Thyroid gland (tissue), 4 donors: ENCODE results near the gene CDON. TPM values are rescaled to one million over a fixed set of nuclear protein-coding genes. Genes with fewer than 3 reads are reported as not detected.
A peak's percentile ranks its signal among the peaks of the same experiment; 100 is the strongest.

Source experiments
- DNase-seq, 2 donors: peaks; one replicate each; pipeline ENCODE4 v3.0.0-alpha.2; 2019
- H3K27ac ChIP-seq, 3 donors: fragments of 200-600 bp; sonication (generic); 1 replicate in 2 of 3; 2 replicates in 1 of 3; pipeline ENCODE4 v1.5.1; 2016 to 2019; ENCODE audit warnings: mild to moderate bottlenecking in 1 of 3, moderate library complexity in 1 of 3
- H3K27me3 ChIP-seq: fragments of 200-600 bp; sonication (generic); one replicate; pipeline ENCODE4 v1.5.1; 2019
- H3K36me3 ChIP-seq, 2 donors: fragments of 200-600 bp; sonication (generic); one replicate each; pipeline ENCODE4 v1.5.1; 2016 to 2019
- H3K4me1 ChIP-seq, 2 donors: fragments of 200-600 bp; sonication (generic); one replicate each; pipeline ENCODE4 v1.5.1; 2017 to 2019
- H3K4me3 ChIP-seq, 3 donors: fragments of 200-600 bp; sonication (generic); replicated peaks in 1 of 3; 1 replicate in 2 of 3; 2 replicates in 1 of 3; pipeline ENCODE4 v1.5.1; 2016; ENCODE audit warnings: mild to moderate bottlenecking in 1 of 3
- H3K9me3 ChIP-seq: fragments of 200-600 bp; sonication (generic); one replicate; pipeline ENCODE4 v1.5.1; 2017
- CTCF ChIP-seq, 6 experiments: fragments of 200-600 bp in 3 of 6; fragments of 450-650 bp in 3 of 6; sonication (generic) in 3 of 6; IDR thresholded peaks; one replicate each; pipeline ENCODE4 v1.5.1; 2016 to 2019; ENCODE audit warnings: antibody characterized with exemption in 6 of 6, mild to moderate bottlenecking in 2 of 6, inconsistent platforms in 1 of 6, moderate library complexity in 1 of 6
- POLR2A ChIP-seq, 2 donors: fragments of 450-650 bp; IDR thresholded peaks; one replicate each; pipeline ENCODE4 v1.6.1; 2017; ENCODE audit warnings: antibody characterized with exemption in 2 of 2, mild to moderate bottlenecking in 2 of 2, moderate library complexity in 1 of 2
- WGBS, 2 donors: methylation state at CpG; one replicate each; pipeline ENCODE4 v1.1.5; 2017; 5-methylcytosine and 5-hydroxymethylcytosine counted together
- intact Hi-C: fragments of 100-400 bp; cut with DNase I; formaldehyde crosslinking; loops from one replicate; pipeline ENCODE4 v1.15.1; 2023
- total RNA-seq, 4 donors: library from RNA; depleted of rRNA; stranded (reverse); fragments of >200 nt; gene quantifications; one replicate each; pipeline ENCODE4 v1.2.3, GENCODE V29; 2016

CDON gene
- total RNA-seq, 4 donors from 2014 or later, result 75.8 to 168 (median 108) TPM

DNA sequence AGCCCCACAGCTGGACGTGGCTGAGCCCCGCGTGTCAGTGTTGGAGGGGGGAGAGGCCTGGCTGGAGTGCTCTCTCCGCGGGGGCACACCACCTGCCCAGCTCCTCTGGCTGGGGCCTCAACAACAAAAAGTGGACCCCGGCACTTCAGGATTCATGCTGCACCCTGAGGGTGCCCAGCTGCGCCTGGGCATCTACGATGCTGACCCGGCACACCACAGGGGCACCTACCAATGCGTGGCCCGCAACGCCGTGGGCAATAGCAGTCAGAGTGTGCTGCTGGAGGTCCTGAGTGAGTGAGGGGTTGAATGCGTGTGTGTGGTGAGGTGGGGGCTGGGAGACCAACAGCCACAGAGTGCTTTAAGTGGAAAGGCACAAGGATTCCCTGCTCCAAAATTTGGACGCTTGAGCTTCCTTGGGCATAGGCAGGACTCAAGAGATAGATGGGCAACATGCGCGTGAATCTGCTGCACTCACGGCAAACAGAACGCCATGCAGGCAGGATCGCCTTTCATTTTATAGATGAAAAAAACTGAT, 109.2 kb downstream of the CDON start:
- H3K4me3 ChIP-seq, result no peak overlapping the region
- H3K4me1 ChIP-seq, result peaks cover 0 to 18% of the 10 kb centered on the region in 2 donors
- H3K27ac ChIP-seq, result no peak overlapping the region
- intact Hi-C loops, result no loop called here
- no peak for DNase-seq
- 87 to 91% methylated on average over 20 of the region's 20 CpGs for WGBS, 2 donors
- no peaks in the 10 kb centered on the region for H3K9me3 ChIP-seq
- peaks cover 0 to 16% of the 10 kb centered on the region in 2 donors for H3K36me3 ChIP-seq
- no peaks in the 10 kb centered on the region for H3K27me3 ChIP-seq
- TF ChIP-seq POLR2A (IDR thresholded peaks at IDR 0.05) (no peak), CTCF (IDR thresholded peaks at IDR 0.05) (no peak)

DNA sequence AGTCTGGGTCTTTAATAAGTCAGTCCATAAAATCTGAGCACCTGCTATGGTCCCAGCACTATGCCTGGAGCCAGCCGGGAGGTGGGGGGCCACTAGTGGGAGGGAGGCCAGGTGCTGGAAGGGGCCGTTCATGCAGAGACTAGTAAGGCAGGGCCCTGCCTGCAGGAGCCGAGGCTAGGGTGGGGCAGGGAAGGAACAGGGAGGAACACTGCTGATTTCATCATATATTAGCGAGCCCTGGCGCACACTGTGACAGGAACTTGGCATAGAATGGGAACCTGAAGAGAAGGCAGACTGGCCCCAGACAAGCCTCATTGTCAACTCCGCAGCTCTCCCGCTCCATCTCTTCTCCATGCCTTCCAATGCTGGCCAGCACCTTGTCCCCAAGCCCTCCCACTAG, 109.7 kb downstream of the CDON start:
- Histone ChIP-seq H3K4me1 (peaks cover 0 to 18% of the 10 kb centered on the region in 2 donors), H3K27me3 (no peaks in the 10 kb centered on the region), H3K9me3 (no peaks in the 10 kb centered on the region), H3K4me3 (no peak overlapping the region), H3K27ac (no peak overlapping the region), H3K36me3 (peaks cover 0 to 14% of the 10 kb centered on the region in 2 donors)
- TF ChIP-seq CTCF (IDR thresholded peaks at IDR 0.05), result no peak
- TF ChIP-seq POLR2A (IDR thresholded peaks at IDR 0.05), result no peak
- WGBS, 2 donors, result 62 to 73% methylated on average over 7 of the region's 7 CpGs
- intact Hi-C loops, result no loop called here
- peak; percentile 31 to 43 for DNase-seq

DNA sequence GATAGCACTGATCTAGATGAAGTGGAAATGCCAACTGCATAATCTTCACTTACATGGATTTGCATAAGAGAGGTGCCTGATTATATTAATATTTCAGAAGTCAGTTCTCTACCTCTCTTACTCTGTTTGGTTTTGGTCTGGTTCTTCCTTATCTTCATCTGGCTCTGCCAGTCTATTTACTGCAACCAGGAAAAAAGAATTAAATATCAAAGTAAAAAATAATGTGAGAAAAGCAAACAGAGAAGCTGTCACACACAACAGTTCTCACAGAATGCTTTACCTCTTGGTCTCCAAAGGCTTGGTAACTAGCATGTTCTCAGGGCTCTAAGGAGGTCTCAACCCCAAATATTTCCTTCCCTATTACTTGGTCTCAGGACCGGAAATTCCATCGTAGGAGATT, 110.1 kb downstream of the CDON start:
- no peak for TF ChIP-seq CTCF (IDR thresholded peaks at IDR 0.05)
- WGBS, 2 donors, result 72 to 91% methylated on average over 2 of the region's 2 CpGs
- no peaks in the 10 kb centered on the region for H3K27me3 ChIP-seq
- H3K9me3 ChIP-seq, result no peaks in the 10 kb centered on the region
- peaks cover 0 to 18% of the 10 kb centered on the region in 2 donors for H3K4me1 ChIP-seq
- H3K4me3 ChIP-seq, result no peak overlapping the region
- DNase-seq, result no peak
- intact Hi-C loops, result no loop called here
- H3K27ac ChIP-seq, result no peak overlapping the region
- H3K36me3 ChIP-seq, result peaks cover 0 to 10% of the 10 kb centered on the region in 2 donors

- WGBS, 2 donors, result 35 to 52% methylated on average over 6 to 11 of the region's 11 CpGs
Measured at GRCh38 chr11:125951731-125952130, 110.9 kb downstream of the CDON start.

More at GRCh38 chr11:125951731-125952130, 110.9 kb downstream of the CDON start:
- no peaks in the 10 kb centered on the region for H3K9me3 ChIP-seq
- TF ChIP-seq POLR2A (IDR thresholded peaks at IDR 0.05), result no peak
- TF ChIP-seq CTCF (IDR thresholded peaks at IDR 0.05), result no peak
- DNase-seq, result no peak
- H3K27me3 ChIP-seq, result no peaks in the 10 kb centered on the region
- H3K4me1 ChIP-seq, result peaks cover 0 to 18% of the 10 kb centered on the region in 2 donors
- intact Hi-C loops, result no loop called here
- no peak overlapping the region for H3K4me3 ChIP-seq
- peak overlapping the region in 2 of 3 donors; percentile 24 to 53 for H3K27ac ChIP-seq
- peaks cover 0 to 9% of the 10 kb centered on the region in 2 donors for H3K36me3 ChIP-seq
